ENCODE measurements around the gene MOSMO.

DNA sequence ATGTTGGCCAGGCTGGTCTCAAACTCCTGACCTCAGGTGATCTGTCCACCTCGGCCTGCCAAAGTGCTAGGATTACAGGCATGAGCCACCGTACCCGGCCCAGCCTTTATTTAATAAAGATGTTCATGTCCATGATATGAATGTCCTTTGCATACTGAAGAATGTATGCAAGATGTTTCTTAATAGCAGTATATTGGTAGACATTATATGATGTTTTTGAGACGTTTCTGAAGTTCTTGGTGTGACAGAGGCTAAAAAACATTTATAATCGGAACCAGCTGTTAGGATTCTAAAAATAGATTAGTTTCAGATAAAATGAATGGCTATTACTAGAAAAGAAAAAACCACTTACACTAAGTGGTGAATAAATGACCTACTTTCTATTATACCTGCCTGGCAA is 18.8 kb upstream of the MOSMO start:
- no peak for TF ChIP-seq POLR2AphosphoS5 (IDR thresholded peaks at IDR 0.05)
- TF ChIP-seq, protein P1, sequence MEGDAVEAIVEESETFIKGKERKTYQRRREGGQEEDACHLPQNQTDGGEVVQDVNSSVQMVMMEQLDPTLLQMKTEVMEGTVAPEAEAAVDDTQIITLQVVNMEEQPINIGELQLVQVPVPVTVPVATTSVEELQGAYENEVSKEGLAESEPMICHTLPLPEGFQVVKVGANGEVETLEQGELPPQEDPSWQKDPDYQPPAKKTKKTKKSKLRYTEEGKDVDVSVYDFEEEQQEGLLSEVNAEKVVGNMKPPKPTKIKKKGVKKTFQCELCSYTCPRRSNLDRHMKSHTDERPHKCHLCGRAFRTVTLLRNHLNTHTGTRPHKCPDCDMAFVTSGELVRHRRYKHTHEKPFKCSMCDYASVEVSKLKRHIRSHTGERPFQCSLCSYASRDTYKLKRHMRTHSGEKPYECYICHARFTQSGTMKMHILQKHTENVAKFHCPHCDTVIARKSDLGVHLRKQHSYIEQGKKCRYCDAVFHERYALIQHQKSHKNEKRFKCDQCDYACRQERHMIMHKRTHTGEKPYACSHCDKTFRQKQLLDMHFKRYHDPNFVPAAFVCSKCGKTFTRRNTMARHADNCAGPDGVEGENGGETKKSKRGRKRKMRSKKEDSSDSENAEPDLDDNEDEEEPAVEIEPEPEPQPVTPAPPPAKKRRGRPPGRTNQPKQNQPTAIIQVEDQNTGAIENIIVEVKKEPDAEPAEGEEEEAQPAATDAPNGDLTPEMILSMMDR (IDR thresholded peaks at IDR 0.05) = no peak
- no peak for TF ChIP-seq EP300 (IDR thresholded peaks at IDR 0.05)
- no peak for TF ChIP-seq POLR2A (IDR thresholded peaks at IDR 0.05)
